Calu3 (cell line): Measurements from ENCODE around the gene LSAMP. TPM values are rescaled to one million over a fixed set of nuclear protein-coding genes. Genes with fewer than 3 reads are reported as not detected.

Source experiments
- BruUV-seq: library from RNA; stranded (reverse); fragments of 400-500 nt; replicated peaks from 2 replicates; lab custom pipeline; 2021; lab: Mats Ljungman, UMichigan
- CTCF ChIA-PET: fragments of 300-600 bp; sonication (Branson Sonifier 250); formaldehyde crosslinking; loops from one replicate; lab custom pipeline; 2022; ENCODE audit warnings: antibody characterized with exemption; lab: Charles Lee
- DNase-seq: peaks from one replicate; pipeline ENCODE4 v3.0.0; 2022
- H3K27ac Mint-ChIP-seq: one replicate; pipeline ENCODE4 v1.8.0; 2022; ENCODE audit warnings: mixed read lengths; ENCODE audit not compliant: unreplicated experiment
- H3K27me3 Mint-ChIP-seq: one replicate; pipeline ENCODE4 v1.8.0; 2022; ENCODE audit warnings: mixed read lengths; ENCODE audit not compliant: unreplicated experiment
- H3K36me3 Mint-ChIP-seq: one replicate; pipeline ENCODE4 v1.8.0; 2022; ENCODE audit warnings: mild to moderate bottlenecking, moderate library complexity, mixed read lengths; ENCODE audit not compliant: insufficient read depth, unreplicated experiment
- H3K4me1 Mint-ChIP-seq: one replicate; pipeline ENCODE4 v1.8.0; 2022; ENCODE audit warnings: mild to moderate bottlenecking, low read depth, mixed read lengths; ENCODE audit not compliant: unreplicated experiment
- H3K4me3 Mint-ChIP-seq: one replicate; pipeline ENCODE4 v1.8.0; 2022; ENCODE audit warnings: mild to moderate bottlenecking, low read depth, moderate library complexity, mixed read lengths; ENCODE audit not compliant: unreplicated experiment
- H3K9me3 Mint-ChIP-seq: one replicate; pipeline ENCODE4 v1.8.0; 2022; ENCODE audit warnings: low read depth, mixed read lengths; ENCODE audit not compliant: unreplicated experiment
- intact Hi-C: fragments of 100-400 bp; cut with micrococcal nuclease; formaldehyde crosslinking; loops from one replicate; pipeline ENCODE4 v1.10.0; 2022; ENCODE audit not compliant: unreplicated experiment
- total RNA-seq: library from RNA; stranded (reverse); gene quantifications from 2 replicates; pipeline ENCODE4 v1.2.3, GENCODE V29; 2022
- TF ChIP-seq, protein P1 (sequence below): fragments of 200-600 bp; IDR thresholded peaks from one replicate; pipeline ENCODE4 v1.8.0; 2022; ENCODE audit warnings: antibody characterized with exemption; ENCODE audit not compliant: unreplicated experiment

LSAMP gene
- total RNA-seq, 1 experiment from 2014 or later, result 0.90 TPM

DNA sequence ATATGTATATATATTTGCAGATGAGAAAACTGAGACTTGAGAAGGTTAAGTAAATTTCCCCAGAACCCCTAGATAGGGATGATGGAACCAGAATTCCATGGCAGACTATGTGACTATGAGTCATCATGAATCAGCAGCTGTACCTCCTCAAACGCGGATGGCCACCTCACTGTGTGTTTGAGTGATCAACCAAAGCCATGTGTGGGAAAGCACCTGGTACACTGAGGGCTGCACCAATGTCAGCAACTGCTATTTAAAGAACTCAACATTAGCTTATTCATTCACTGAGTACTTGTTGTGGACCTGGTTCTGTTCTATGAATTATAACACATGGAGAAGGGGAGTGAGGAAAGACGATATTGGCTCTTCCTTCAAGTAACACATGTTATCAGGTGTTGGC, 445.0 kb downstream of the LSAMP start:
- intact Hi-C loops, result no loop called here
- Mint-ChIP-seq H3K36me3 (peaks cover 12% of the 10 kb centered on the region), H3K4me1 (peaks cover 34% of the 10 kb centered on the region), H3K27me3 (no peaks in the 10 kb centered on the region), H3K27ac (peak overlapping the region; percentile 61), H3K9me3 (peaks cover 2% of the 10 kb centered on the region), H3K4me3 (no peak overlapping the region)
- TF ChIP-seq, protein P1, sequence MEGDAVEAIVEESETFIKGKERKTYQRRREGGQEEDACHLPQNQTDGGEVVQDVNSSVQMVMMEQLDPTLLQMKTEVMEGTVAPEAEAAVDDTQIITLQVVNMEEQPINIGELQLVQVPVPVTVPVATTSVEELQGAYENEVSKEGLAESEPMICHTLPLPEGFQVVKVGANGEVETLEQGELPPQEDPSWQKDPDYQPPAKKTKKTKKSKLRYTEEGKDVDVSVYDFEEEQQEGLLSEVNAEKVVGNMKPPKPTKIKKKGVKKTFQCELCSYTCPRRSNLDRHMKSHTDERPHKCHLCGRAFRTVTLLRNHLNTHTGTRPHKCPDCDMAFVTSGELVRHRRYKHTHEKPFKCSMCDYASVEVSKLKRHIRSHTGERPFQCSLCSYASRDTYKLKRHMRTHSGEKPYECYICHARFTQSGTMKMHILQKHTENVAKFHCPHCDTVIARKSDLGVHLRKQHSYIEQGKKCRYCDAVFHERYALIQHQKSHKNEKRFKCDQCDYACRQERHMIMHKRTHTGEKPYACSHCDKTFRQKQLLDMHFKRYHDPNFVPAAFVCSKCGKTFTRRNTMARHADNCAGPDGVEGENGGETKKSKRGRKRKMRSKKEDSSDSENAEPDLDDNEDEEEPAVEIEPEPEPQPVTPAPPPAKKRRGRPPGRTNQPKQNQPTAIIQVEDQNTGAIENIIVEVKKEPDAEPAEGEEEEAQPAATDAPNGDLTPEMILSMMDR, result no peak
- DNase-seq, result peak; percentile 56
- BruUV-seq, result no TSS peak
- CTCF ChIA-PET, result no interaction called here

- H3K4me1 Mint-ChIP-seq, result peaks cover 34% of the 10 kb centered on the region
- H3K27me3 Mint-ChIP-seq, result no peaks in the 10 kb centered on the region
- peak overlapping the region; percentile 51 for H3K27ac Mint-ChIP-seq
- DNase-seq, result no peak
- peaks cover 2% of the 10 kb centered on the region for H3K9me3 Mint-ChIP-seq
- CTCF ChIA-PET, result no interaction called here
- peaks cover 12% of the 10 kb centered on the region for H3K36me3 Mint-ChIP-seq
- intact Hi-C loops, result no loop called here
- BruUV-seq, result no TSS peak
- TF ChIP-seq, protein P1, result no peak
- no peak overlapping the region for H3K4me3 Mint-ChIP-seq
These were observed 445.7 kb downstream of the LSAMP start for GRCh38 chr3:115999613-116000012.

DNA sequence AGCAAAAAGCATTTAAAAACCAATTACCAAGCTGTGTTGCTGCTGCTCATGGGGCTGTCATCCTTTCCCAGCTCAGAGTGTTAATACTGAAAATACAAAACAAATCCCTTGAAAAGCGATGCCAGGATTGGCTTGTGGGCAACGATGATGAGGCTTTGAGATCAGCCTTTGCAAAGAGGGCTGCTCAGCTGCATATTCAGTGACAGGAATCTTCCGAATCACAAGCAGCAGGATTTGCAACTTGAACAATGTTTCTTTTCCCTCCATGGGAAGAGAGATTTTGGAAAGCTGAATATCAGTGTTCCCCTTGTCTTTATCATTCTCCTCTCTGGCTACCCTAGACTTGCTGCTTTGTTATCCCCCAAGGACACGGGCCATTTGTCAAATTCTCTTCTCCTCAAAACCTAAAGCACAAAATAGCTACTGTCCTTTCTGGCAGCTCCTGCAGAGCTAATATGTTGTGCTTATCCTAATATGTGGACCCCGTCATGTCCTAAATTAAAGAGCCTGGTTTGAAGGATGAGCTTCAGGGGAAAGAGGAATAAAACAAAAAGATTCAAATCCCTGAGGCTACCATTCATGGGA, 446.2 kb downstream of the LSAMP start:
- intact Hi-C loops, result no loop called here
- no TSS peak for BruUV-seq
- Mint-ChIP-seq H3K27ac (peak overlapping the region; percentile 51), H3K27me3 (no peaks in the 10 kb centered on the region), H3K9me3 (peaks cover 2% of the 10 kb centered on the region), H3K4me3 (no peak overlapping the region), H3K4me1 (peaks cover 34% of the 10 kb centered on the region), H3K36me3 (peaks cover 12% of the 10 kb centered on the region)
- TF ChIP-seq, protein P1, result no peak
- CTCF ChIA-PET, result no interaction called here
- no peak for DNase-seq

GRCh38 chr3:115996420-115997108, 448.7 kb downstream of the LSAMP start:
- intact Hi-C loops, result no loop called here
- H3K27ac Mint-ChIP-seq, result no peak overlapping the region
- H3K27me3 Mint-ChIP-seq, result no peaks in the 10 kb centered on the region
- TF ChIP-seq, protein P1, result no peak
- no TSS peak for BruUV-seq
- no peak overlapping the region for H3K4me3 Mint-ChIP-seq
- no peak for DNase-seq
- CTCF ChIA-PET, result no interaction called here
- H3K4me1 Mint-ChIP-seq, result peaks cover 23% of the 10 kb centered on the region
- peaks cover 2% of the 10 kb centered on the region for H3K9me3 Mint-ChIP-seq
- peaks cover 6% of the 10 kb centered on the region for H3K36me3 Mint-ChIP-seq
